ENCODE measurements around the gene IRF9. TPM values are rescaled to one million over a fixed set of nuclear protein-coding genes. Genes with fewer than 3 reads are reported as not detected.

The IRF9 gene
- total and polyA plus RNA-seq, 2 experiments from 2014 or later, result 8.2 to 8.4 TPM

GRCh38 chr14:24194186-24194872, 33.3 kb downstream of the IRF9 start:
- no peak overlapping the region; the same call in 1 of the 2 replicates for H2AFZ ChIP-seq
- peak overlapping the region; percentile 90 for H3K4me2 ChIP-seq
- Mint-ChIP-seq H3K27me3 (ENCODE audit: insufficient read depth, low read depth, poor library complexity) (peaks cover 11% of the 10 kb centered on the region), H3K4me3 (peak overlapping the region; percentile 91), H3K4me1 (peaks cover 26% of the 10 kb centered on the region), H3K9me3 (peaks cover 6% of the 10 kb centered on the region), H3K27ac (0 out of 2 replicates have a peak overlapping the region, but pooled peaks have one; percentile 40), H3K36me3 (ENCODE audit: low read depth) (peaks cover 46% of the 10 kb centered on the region)
- no peaks in the 10 kb centered on the region for H3K9me2 ChIP-seq (ENCODE audit: insufficient read depth)
- peaks cover 8% of the 10 kb centered on the region for H3K4me1 ChIP-seq (ENCODE audit: insufficient read depth)
- H3F3A ChIP-seq (replicated peaks; ENCODE audit: low read depth), result peaks cover 18% of the 10 kb centered on the region
- 0 out of 2 replicates have a peak, but pooled peaks cover 2% of the 10 kb centered on the region for H3K79me2 ChIP-seq (replicated peaks; ENCODE audit: insufficient read depth)
- no peak for TF ChIP-seq ETS1 (IDR thresholded peaks at IDR 0.05)
- no peak for TF ChIP-seq ZNF114 (CRISPR knock-in tag; IDR thresholded peaks at IDR 0.05)
- TF ChIP-seq STAT1 (IDR thresholded peaks at IDR 0.05; ENCODE audit: unreplicated experiment), result no peak
- TF ChIP-seq EZH2 (IDR thresholded peaks at IDR 0.05; ENCODE audit: low read depth, unreplicated experiment), result no peak
- TF ChIP-seq EZH2phosphoT487 (IDR thresholded peaks at IDR 0.05; ENCODE audit: unreplicated experiment), result no peak
- TF ChIP-seq NANOG (IDR thresholded peaks at IDR 0.05; ENCODE audit: borderline replicate concordance), result no peak
- no peak for TF ChIP-seq JUNB (IDR thresholded peaks at IDR 0.05; ENCODE audit: unreplicated experiment)
- H3K27ac ChIP-seq (ENCODE audit: low read depth), result no peak overlapping the region
- no peaks in the 10 kb centered on the region for H3K36me3 ChIP-seq (ENCODE audit: insufficient read depth)
- no peak for DNase-seq (ENCODE audit: low spot score)
- H4K20me1 ChIP-seq (replicated peaks; ENCODE audit: insufficient read depth), result no peaks in the 10 kb centered on the region; the same call in 1 of the 2 replicates
- H3K27me3 ChIP-seq (ENCODE audit: insufficient read depth), result no peaks in the 10 kb centered on the region
- H3K4me3 ChIP-seq, result peak overlapping the region; percentile 95
- no peak for ATAC-seq

GRCh38 chr14:24194873-24195185, 33.8 kb downstream of the IRF9 start:
- peak overlapping the region; percentile 90 for H3K4me2 ChIP-seq
- peak overlapping the region; percentile 90; the same call in 1 of the 2 replicates for H2AFZ ChIP-seq
- no peaks in the 10 kb centered on the region for H3K9me2 ChIP-seq (ENCODE audit: insufficient read depth)
- Mint-ChIP-seq H3K27ac (0 out of 2 replicates have a peak overlapping the region, but pooled peaks have one; percentile 40), H3K4me3 (peak overlapping the region; percentile 91), H3K4me1 (peaks cover 24% of the 10 kb centered on the region), H3K9me3 (peaks cover 7% of the 10 kb centered on the region), H3K36me3 (ENCODE audit: low read depth) (peaks cover 49% of the 10 kb centered on the region), H3K27me3 (ENCODE audit: insufficient read depth, low read depth, poor library complexity) (peaks cover 11% of the 10 kb centered on the region)
- H3K27me3 ChIP-seq (ENCODE audit: insufficient read depth), result no peaks in the 10 kb centered on the region
- ATAC-seq, result no peak
- no peak for TF ChIP-seq POLR2AphosphoS5 (IDR thresholded peaks at IDR 0.05; ENCODE audit: low read depth)
- no peak for TF ChIP-seq EZH2phosphoT487 (IDR thresholded peaks at IDR 0.05; ENCODE audit: unreplicated experiment)
- no peak for TF ChIP-seq REST (IDR thresholded peaks at IDR 0.05; ENCODE audit: unreplicated experiment)
- no peak for TF ChIP-seq JUNB (IDR thresholded peaks at IDR 0.05; ENCODE audit: unreplicated experiment)
- TF ChIP-seq ETS1 (IDR thresholded peaks at IDR 0.05), result no peak
- TF ChIP-seq STAT1 (IDR thresholded peaks at IDR 0.05; ENCODE audit: unreplicated experiment), result no peak
- TF ChIP-seq CREB1 (CRISPR knock-in tag; IDR thresholded peaks at IDR 0.05; ENCODE audit: low read depth), result no peak
- H3K4me3 ChIP-seq, result peak overlapping the region; percentile 95
- H3K27ac ChIP-seq (ENCODE audit: low read depth), result no peak overlapping the region
- peaks cover 18% of the 10 kb centered on the region for H3F3A ChIP-seq (replicated peaks; ENCODE audit: low read depth)
- H3K79me2 ChIP-seq (replicated peaks; ENCODE audit: insufficient read depth), result 0 out of 2 replicates have a peak, but pooled peaks cover 5% of the 10 kb centered on the region
- DNase-seq (ENCODE audit: low spot score), result no peak
- peaks cover 6% of the 10 kb centered on the region; the same call in 1 of the 2 replicates for H3K4me1 ChIP-seq (ENCODE audit: insufficient read depth)
- no peaks in the 10 kb centered on the region; the same call in 1 of the 2 replicates for H4K20me1 ChIP-seq (replicated peaks; ENCODE audit: insufficient read depth)
- no peaks in the 10 kb centered on the region for H3K36me3 ChIP-seq (ENCODE audit: insufficient read depth)

Data from GM23338 (cell line).